HepG2 (cell line): Measurements from ENCODE around the gene RSAD2. TPM values are rescaled to one million over a fixed set of nuclear protein-coding genes. Genes with fewer than 3 reads are reported as not detected.

Experiments used
- ARNT2 ChIP-seq: sonication (generic); formaldehyde crosslinking; IDR thresholded peaks from 2 replicates; pipeline ENCODE4 v1.8.0; 2022; ENCODE audit warnings: mild to moderate bottlenecking, low read depth, missing genetic modification reagents, moderate library complexity
- DNMT3B ChIP-seq: conservative IDR thresholded peaks from 2 replicates; pipeline ENCODE4 v1.6.1; 2016; ENCODE audit warnings: missing biosample characterization, control low read depth
- EED ChIP-seq: sonication (generic); formaldehyde crosslinking; IDR thresholded peaks from 2 replicates; pipeline ENCODE4 v1.5.0; 2020; ENCODE audit warnings: mild to moderate bottlenecking, missing genetic modification reagents
- KDM1A ChIP-seq: IDR thresholded peaks from 2 replicates; pipeline ENCODE4 v1.6.1; 2016; ENCODE audit warnings: missing compliant biosample characterization
- LCORL ChIP-seq, 2 experiments: fragments of 450-650 bp in 1 of 2; sonication (generic) in 1 of 2; formaldehyde crosslinking in 1 of 2; IDR thresholded peaks; 2 replicates each; pipeline versions ENCODE4 v1.5.0 to v1.6.1; 2017 to 2020; ENCODE audit warnings: antibody characterized with exemption in 1 of 2, missing genetic modification reagents in 1 of 2
- MAF1 ChIP-seq: sonication (generic); formaldehyde crosslinking; IDR thresholded peaks from 2 replicates; pipeline ENCODE4 v1.5.0; 2020; ENCODE audit warnings: missing genetic modification reagents, borderline replicate concordance
- MED1 ChIP-seq: sonication (generic); formaldehyde crosslinking; IDR thresholded peaks from 2 replicates; pipeline ENCODE4 v1.4.0; 2020; ENCODE audit warnings: missing genetic modification reagents
- NR1H2 ChIP-seq: sonication (generic); formaldehyde crosslinking; IDR thresholded peaks from 2 replicates; pipeline ENCODE4 v1.8.1; 2022; ENCODE audit warnings: low read depth, missing genetic modification reagents, borderline replicate concordance
- ZMAT3 ChIP-seq: sonication (generic); formaldehyde crosslinking; conservative IDR thresholded peaks from 2 replicates; pipeline ENCODE4 v1.7.0; 2021; ENCODE audit warnings: missing genetic modification reagents
- ZNF143 ChIP-seq: sonication (generic); formaldehyde crosslinking; IDR thresholded peaks from 2 replicates; pipeline ENCODE4 v1.4.0; 2020; ENCODE audit warnings: missing genetic modification reagents
- ZNF234 ChIP-seq: sonication (generic); formaldehyde crosslinking; conservative IDR thresholded peaks from 2 replicates; pipeline ENCODE4 v1.5.1; 2020; ENCODE audit warnings: mild to moderate bottlenecking, missing genetic modification reagents
- ZNF709 ChIP-seq: sonication (generic); formaldehyde crosslinking; IDR thresholded peaks from 2 replicates; pipeline ENCODE4 v1.5.0; 2020; ENCODE audit warnings: mild to moderate bottlenecking, missing genetic modification reagents
- ZSCAN29 ChIP-seq: sonication (generic); formaldehyde crosslinking; conservative IDR thresholded peaks from 2 replicates; pipeline ENCODE4 v1.4.0; 2020; ENCODE audit warnings: mild to moderate bottlenecking, missing genetic modification reagents
- polyA plus RNA-seq, 8 experiments: library from polyadenylated mRNA; depleted of rRNA in 3 of 8; stranded (reverse) in 7 of 8; unstranded in 1 of 8; fragments of >200 nt; fragmentation: Illumina TruSeq in 4 of 8; extraction: Trizol in 4 of 8; gene quantifications; 2 replicates each; pipeline versions ENCODE4 v1.2.1 to v1.2.3, GENCODE V29; 2011 to 2016; ENCODE audit warnings: low read depth in 4 of 8, missing spikeins in 1 of 8, mixed read lengths in 1 of 8; ENCODE audit not compliant: insufficient read depth in 1 of 8
- total RNA-seq, 5 experiments: library from RNA; depleted of rRNA; stranded (reverse); fragments of >200 nt; fragmentation: Illumina TruSeq; extraction: Trizol; gene quantifications; 2 replicates each; pipeline ENCODE4 v1.2.3, GENCODE V29; 2016; ENCODE audit warnings: low read depth in 1 of 5
- TF ChIP-seq, protein P1 (sequence below): sonication (generic); formaldehyde crosslinking; IDR thresholded peaks from 2 replicates; pipeline ENCODE4 v1.4.0; 2020; ENCODE audit warnings: mild to moderate bottlenecking, missing genetic modification reagents
- TF ChIP-seq, protein P2 (sequence below): sonication (generic); formaldehyde crosslinking; IDR thresholded peaks from 2 replicates; pipeline ENCODE4 v1.4.0; 2020; ENCODE audit warnings: low read depth, mild to moderate bottlenecking, missing genetic modification reagents
- TF ChIP-seq, protein P3 (sequence below): IDR thresholded peaks from 2 replicates; pipeline ENCODE4 v1.6.1; 2016; ENCODE audit warnings: missing compliant biosample characterization, missing genetic modification reagents, borderline replicate concordance
- TF ChIP-seq, protein P4 (sequence below): sonication (generic); formaldehyde crosslinking; IDR thresholded peaks from 2 replicates; pipeline ENCODE4 v1.5.0; 2020; ENCODE audit warnings: mild to moderate bottlenecking, missing genetic modification reagents
- TF ChIP-seq, protein P5 (sequence below): sonication (generic); formaldehyde crosslinking; IDR thresholded peaks from 2 replicates; pipeline ENCODE4 v1.4.0; 2020; ENCODE audit warnings: missing genetic modification reagents, mild to moderate bottlenecking, borderline replicate concordance
- TF ChIP-seq, protein P6 (sequence below): sonication (generic); formaldehyde crosslinking; IDR thresholded peaks from 2 replicates; pipeline ENCODE4 v1.8.0; 2022; ENCODE audit warnings: mild to moderate bottlenecking, missing genetic modification reagents
- TF ChIP-seq, protein P7 (sequence below): sonication (generic); formaldehyde crosslinking; IDR thresholded peaks from 2 replicates; pipeline ENCODE4 v1.4.0; 2020; ENCODE audit warnings: mild to moderate bottlenecking, missing genetic modification reagents

RSAD2 gene
- total and polyA plus RNA-seq, 2 of the 13 experiments (the other 11 are each of a cell fraction or from before 2014, with no cell fraction given): 0.11 TPM; not detected in 1

DNA sequence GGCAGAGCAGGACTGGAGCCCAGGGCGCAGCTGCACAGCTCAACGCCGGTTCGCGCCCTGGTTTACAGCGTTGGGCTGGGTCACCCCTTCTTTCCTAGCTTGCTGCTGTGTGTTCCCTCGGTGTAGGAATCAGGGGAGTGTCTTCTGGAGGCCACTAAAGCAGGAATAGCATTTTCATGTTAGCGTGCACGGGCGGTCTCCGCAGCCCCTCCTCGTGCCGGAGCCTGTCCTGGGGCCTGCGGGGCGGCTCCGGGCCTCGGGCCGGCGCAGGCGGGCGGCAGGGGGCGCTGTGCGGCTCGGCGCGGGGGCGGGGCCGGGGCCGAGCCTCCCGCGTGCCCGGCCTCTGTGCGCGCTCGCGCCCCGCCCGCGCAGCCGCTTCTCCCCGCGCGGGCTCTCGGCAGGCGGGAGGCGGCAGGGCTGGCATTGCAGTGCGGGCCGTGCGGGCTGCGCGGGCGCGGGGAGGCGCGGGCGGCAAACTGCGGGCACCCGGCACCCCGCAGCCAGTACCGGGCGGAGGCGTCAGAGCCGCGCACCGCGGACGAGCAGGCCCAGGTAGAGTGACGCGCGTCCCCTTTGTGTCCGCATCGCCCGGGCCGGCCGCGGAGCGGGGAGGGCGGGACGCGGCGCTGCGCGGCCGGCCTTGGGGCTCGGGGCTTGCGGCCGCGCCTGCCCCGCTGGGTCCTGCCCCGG, 39.6 kb downstream of the RSAD2 start, which contains the start of gene RNF144A (continued):
- TF ChIP-seq ZNF709 (CRISPR knock-in tag): no peak
- TF ChIP-seq, protein P1, sequence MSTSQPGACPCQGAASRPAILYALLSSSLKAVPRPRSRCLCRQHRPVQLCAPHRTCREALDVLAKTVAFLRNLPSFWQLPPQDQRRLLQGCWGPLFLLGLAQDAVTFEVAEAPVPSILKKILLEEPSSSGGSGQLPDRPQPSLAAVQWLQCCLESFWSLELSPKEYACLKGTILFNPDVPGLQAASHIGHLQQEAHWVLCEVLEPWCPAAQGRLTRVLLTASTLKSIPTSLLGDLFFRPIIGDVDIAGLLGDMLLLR (CRISPR knock-in tag): peak; percentile 71; the same call in 1 of the 2 replicates
- TF ChIP-seq, protein P2, sequence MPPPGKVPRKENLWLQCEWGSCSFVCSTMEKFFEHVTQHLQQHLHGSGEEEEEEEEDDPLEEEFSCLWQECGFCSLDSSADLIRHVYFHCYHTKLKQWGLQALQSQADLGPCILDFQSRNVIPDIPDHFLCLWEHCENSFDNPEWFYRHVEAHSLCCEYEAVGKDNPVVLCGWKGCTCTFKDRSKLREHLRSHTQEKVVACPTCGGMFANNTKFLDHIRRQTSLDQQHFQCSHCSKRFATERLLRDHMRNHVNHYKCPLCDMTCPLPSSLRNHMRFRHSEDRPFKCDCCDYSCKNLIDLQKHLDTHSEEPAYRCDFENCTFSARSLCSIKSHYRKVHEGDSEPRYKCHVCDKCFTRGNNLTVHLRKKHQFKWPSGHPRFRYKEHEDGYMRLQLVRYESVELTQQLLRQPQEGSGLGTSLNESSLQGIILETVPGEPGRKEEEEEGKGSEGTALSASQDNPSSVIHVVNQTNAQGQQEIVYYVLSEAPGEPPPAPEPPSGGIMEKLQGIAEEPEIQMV: no peak; the same call in 1 of the 2 replicates
- TF ChIP-seq, protein P3, sequence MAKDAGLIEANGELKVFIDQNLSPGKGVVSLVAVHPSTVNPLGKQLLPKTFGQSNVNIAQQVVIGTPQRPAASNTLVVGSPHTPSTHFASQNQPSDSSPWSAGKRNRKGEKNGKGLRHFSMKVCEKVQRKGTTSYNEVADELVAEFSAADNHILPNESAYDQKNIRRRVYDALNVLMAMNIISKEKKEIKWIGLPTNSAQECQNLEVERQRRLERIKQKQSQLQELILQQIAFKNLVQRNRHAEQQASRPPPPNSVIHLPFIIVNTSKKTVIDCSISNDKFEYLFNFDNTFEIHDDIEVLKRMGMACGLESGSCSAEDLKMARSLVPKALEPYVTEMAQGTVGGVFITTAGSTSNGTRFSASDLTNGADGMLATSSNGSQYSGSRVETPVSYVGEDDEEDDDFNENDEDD: 0 out of 2 replicates have a peak, but pooled peaks have one; percentile 34
- TF ChIP-seq MAF1 (CRISPR knock-in tag): no peak
- TF ChIP-seq ZMAT3 (CRISPR knock-in tag): no peak
- TF ChIP-seq KDM1A (CRISPR knock-in tag): no peak
- TF ChIP-seq, protein P4, sequence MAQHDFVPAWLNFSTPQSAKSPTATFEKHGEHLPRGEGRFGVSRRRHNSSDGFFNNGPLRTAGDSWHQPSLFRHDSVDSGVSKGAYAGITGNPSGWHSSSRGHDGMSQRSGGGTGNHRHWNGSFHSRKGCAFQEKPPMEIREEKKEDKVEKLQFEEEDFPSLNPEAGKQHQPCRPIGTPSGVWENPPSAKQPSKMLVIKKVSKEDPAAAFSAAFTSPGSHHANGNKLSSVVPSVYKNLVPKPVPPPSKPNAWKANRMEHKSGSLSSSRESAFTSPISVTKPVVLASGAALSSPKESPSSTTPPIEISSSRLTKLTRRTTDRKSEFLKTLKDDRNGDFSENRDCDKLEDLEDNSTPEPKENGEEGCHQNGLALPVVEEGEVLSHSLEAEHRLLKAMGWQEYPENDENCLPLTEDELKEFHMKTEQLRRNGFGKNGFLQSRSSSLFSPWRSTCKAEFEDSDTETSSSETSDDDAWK: no peak
- TF ChIP-seq EED (CRISPR knock-in tag): 0 out of 2 replicates have a peak, but pooled peaks have one; percentile 25
- TF ChIP-seq MED1 (CRISPR knock-in tag): no peak
- peak; percentile 63; the same call in 1 of the 2 replicates for TF ChIP-seq NR1H2 (CRISPR knock-in tag)
- TF ChIP-seq, protein P5, sequence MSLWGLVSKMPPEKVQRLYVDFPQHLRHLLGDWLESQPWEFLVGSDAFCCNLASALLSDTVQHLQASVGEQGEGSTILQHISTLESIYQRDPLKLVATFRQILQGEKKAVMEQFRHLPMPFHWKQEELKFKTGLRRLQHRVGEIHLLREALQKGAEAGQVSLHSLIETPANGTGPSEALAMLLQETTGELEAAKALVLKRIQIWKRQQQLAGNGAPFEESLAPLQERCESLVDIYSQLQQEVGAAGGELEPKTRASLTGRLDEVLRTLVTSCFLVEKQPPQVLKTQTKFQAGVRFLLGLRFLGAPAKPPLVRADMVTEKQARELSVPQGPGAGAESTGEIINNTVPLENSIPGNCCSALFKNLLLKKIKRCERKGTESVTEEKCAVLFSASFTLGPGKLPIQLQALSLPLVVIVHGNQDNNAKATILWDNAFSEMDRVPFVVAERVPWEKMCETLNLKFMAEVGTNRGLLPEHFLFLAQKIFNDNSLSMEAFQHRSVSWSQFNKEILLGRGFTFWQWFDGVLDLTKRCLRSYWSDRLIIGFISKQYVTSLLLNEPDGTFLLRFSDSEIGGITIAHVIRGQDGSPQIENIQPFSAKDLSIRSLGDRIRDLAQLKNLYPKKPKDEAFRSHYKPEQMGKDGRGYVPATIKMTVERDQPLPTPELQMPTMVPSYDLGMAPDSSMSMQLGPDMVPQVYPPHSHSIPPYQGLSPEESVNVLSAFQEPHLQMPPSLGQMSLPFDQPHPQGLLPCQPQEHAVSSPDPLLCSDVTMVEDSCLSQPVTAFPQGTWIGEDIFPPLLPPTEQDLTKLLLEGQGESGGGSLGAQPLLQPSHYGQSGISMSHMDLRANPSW (CRISPR knock-in tag): no peak
- no peak for TF ChIP-seq LCORL (IDR thresholded peaks at IDR 0.05)
- TF ChIP-seq LCORL (CRISPR knock-in tag; IDR thresholded peaks at IDR 0.05): no peak
- TF ChIP-seq ZNF143 (CRISPR knock-in tag): no peak
- no peak for TF ChIP-seq DNMT3B
- TF ChIP-seq ZSCAN29: no peak
- TF ChIP-seq, protein P6, sequence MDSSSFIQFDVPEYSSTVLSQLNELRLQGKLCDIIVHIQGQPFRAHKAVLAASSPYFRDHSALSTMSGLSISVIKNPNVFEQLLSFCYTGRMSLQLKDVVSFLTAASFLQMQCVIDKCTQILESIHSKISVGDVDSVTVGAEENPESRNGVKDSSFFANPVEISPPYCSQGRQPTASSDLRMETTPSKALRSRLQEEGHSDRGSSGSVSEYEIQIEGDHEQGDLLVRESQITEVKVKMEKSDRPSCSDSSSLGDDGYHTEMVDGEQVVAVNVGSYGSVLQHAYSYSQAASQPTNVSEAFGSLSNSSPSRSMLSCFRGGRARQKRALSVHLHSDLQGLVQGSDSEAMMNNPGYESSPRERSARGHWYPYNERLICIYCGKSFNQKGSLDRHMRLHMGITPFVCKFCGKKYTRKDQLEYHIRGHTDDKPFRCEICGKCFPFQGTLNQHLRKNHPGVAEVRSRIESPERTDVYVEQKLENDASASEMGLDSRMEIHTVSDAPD (CRISPR knock-in tag): no peak
- no peak for TF ChIP-seq ZNF234 (CRISPR knock-in tag)
- TF ChIP-seq ARNT2 (CRISPR knock-in tag): no peak
- TF ChIP-seq, protein P7, sequence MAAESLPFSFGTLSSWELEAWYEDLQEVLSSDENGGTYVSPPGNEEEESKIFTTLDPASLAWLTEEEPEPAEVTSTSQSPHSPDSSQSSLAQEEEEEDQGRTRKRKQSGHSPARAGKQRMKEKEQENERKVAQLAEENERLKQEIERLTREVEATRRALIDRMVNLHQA (CRISPR knock-in tag): no peak
